ENCODE data around the gene ACOT7.
A peak's percentile ranks its signal among the peaks of the same experiment; 100 is the strongest.

Gene ACOT7

GRCh38 chr1:6246497-6247467 is 146.8 kb downstream of the ACOT7 start:
- peak; percentile 86 for TF ChIP-seq CTCF (IDR thresholded peaks at IDR 0.05; ENCODE audit: extremely low read depth, missing control alignments)
- peak; percentile 94 for DNase-seq (ENCODE audit: low spot score)

- peak; percentile 80 for DNase-seq (ENCODE audit: low spot score)
- TF ChIP-seq CTCF (IDR thresholded peaks at IDR 0.05; ENCODE audit: extremely low read depth, missing control alignments): no peak
These were observed 147.6 kb downstream of the ACOT7 start for GRCh38 chr1:6245869-6246496.

DNA sequence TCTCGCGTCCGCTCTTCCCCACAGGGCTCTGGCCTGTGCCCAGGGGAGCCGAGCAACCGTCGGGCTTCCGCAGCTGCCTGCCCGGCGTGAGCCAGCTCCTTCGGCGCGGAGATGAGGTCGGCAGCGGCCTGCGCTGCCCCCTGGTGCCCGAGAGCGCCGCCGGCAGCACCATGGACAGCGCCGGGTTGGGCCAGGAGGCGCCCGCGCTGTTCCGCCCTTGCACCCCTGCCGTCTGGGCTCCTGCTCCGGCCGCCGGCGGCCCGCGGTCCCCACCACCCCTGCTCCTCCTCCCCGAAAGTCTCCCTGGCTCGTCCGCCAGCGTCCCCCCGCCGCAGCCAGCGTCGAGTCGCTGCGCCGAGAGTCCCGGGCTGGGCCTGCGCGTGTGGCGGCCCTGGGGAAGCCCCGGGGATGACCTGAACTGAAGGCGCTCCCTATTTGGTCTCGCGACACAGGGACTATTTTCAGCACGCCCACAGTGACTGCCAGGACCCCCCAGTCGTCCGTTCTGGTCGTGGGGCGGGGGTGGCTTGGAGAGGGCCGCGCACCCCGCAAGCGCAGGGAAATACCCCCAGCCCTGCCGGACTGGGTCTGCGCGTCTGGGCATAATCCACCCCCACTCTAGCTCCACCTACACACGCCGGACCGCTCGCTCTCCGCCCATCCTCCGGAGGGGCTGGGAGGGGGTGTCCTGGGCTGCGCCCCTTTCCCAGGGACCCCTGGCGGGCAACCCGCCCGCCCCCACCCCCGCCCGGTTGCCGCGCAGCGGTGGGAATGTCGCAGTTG is 148.3 kb downstream of the ACOT7 start:
- TF ChIP-seq CTCF (IDR thresholded peaks at IDR 0.05; ENCODE audit: extremely low read depth, missing control alignments): peak; percentile 93
- DNase-seq (ENCODE audit: low spot score): peak; percentile 95

DNA sequence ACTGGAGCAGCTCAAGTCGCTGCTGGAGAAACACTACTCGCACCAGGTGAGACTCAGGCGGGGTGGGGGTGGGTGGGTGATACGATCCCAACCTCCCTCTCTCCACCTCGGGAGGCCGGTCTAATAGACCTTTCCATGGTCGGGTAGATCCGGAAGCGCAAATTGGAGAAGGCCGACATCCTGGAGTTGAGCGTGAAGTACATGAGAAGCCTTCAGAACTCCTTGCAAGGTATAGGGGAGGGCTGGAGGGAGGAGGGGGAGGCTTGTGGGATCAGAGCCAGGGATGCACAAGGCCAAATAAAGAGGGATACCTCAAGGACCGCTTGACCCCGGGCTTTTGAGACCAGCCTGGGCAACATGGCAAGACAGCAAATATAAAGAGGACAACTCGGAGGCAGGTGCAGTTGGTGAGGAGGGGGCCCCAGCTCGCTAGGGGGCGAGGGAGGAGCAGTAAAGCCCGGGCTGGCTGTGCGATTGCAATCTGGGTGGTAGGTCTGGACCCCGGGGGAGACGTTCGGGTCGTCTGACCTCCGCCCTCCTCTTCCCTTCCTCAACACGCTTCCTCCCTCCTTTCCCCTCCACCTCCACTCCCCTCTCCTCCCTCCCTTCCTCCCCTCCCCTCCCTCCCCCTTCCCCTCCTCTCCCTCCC is 149.0 kb downstream of the ACOT7 start:
- no peak for DNase-seq (ENCODE audit: low spot score)
- no peak for TF ChIP-seq CTCF (IDR thresholded peaks at IDR 0.05; ENCODE audit: extremely low read depth, missing control alignments)

- TF ChIP-seq CTCF (IDR thresholded peaks at IDR 0.05; ENCODE audit: extremely low read depth, missing control alignments): no peak
- DNase-seq (ENCODE audit: low spot score): no peak
These were observed 149.6 kb downstream of the ACOT7 start, which contains the start of gene HES3 for GRCh38 chr1:6243993-6244392. Gene HES3 (plus strand): TSS chr1:6244179. CDS start chr1:6244366, 187 bp downstream.

DNA sequence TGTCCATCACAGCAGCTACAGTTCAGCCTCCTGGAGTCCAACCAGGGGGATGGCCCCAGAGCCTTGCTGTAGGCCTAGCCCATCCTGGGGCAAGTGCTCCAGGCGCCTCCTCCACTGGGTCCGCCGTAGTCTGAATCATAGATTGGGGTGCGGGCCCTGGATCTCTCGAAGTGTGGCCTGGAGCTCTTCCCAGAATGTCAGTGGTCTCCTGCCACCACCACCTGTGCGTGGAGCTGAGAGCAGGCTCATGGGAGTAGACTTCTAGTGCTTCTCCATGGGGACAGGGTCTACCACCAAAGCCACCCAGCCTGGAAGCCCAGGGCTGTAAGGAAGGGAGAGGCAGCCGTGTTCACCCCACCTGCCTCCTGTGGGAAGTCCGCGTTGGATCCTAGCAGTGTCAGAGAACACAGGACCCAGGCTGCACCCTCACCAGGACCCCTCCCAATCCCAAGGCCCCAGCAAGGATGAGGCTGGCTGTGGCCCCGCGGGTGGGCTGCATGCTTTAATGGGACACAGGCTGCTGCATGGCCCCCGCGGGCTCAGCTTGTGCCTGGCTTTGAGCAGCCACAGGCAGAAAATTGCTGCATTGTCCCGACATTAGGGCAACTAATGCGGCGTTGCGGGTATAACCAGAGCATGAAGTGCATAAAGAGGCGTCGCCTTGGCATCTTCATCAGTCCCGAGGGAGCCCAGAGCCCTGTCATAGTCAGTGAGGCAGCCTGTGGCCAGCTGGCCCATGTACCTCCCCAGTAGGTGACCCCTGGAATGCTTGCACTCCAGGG is 150.3 kb downstream of the ACOT7 start:
- no peak for DNase-seq (ENCODE audit: low spot score)
- TF ChIP-seq CTCF (IDR thresholded peaks at IDR 0.05; ENCODE audit: extremely low read depth, missing control alignments): no peak

Measured in GM20000 (cell line).